GM19023 (cell line): ENCODE measurements around the gene SNX15.
"Not testable (repeated sequence)": the region's sequence is repeated elsewhere in the genome, so short reads cannot be mapped to it uniquely, and the experiment has no call there.

Experiments used
- ATAC-seq: cut with Tn5 transposase; IDR thresholded peaks from one replicate; pipeline ENCODE4 v1.9.1; 2021; ENCODE audit warnings: mild to moderate bottlenecking, moderate library complexity; ENCODE audit not compliant: unreplicated experiment

Gene SNX15

DNA sequence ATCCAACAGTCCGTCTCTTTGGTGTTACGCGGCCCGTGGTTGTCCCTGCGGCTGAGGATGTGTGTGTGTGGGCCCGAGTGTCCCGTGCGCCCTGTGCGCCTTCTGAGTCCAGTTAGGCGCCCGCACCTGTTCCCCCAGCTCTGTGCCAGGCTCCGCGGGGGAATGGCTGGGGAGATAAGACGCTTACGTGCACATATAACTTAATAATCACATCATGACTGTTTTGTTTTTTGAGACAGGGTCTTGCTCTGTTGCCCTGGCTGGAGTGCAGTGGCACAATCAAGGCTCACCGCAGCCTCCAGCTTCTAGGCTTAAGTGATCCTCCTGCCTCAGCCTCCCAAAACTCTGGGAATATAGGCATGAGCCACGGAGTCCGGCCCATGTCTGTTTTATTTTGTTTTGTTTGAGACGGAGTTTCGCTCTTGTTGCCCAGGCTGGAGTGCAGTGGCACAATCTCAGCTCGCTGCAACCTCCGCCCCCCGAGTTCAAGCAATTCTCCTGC, 12.5 kb upstream of the SNX15 start:
- ATAC-seq, result no peak

DNA sequence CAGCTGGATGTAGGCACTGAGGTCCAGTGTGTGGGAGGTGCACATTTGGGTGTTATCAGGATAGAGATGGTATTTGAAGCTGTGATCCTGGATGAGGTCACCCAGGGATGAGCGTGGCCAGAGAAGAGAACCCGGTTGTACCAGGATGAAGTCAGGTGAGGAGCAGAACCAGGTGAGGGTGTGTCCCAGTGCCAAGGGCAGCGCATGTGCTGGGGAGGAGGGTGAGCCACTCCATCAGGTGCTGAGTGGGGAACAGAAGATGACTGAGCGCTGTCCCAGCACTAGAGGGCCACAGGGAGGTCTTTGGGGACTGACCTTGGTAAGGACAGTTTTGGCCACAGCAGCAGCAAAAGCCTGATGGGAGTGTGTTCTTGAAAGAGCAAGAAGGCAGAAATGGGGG, 10.5 kb upstream of the SNX15 start:
- ATAC-seq, result no peak

- ATAC-seq, result no peak
Measured at GRCh38 chr11:65017937-65018336, 9.3 kb upstream of the SNX15 start.

- ATAC-seq, result no peak
Measured at GRCh38 chr11:65019824-65020223, 7.4 kb upstream of the SNX15 start.

DNA sequence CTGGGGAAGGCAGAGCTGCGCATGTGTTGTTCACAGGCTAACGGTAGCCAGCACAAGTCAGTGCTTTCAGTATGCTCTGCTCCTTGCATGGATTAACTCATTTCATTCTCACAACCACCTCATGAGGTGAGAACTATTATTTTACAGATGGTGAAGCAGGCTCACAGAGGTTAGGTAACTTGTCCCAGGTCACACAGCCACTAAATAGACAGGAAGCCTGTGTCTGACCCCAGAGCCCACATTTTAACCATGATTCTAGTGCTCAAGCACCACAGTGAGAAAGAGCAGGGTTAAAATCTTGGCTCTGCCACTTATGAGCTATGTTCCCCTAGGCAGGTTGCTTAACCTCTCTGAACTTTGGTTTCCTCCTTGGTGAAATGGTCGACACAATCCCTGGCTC, 6.2 kb upstream of the SNX15 start:
- no peak for ATAC-seq

GRCh38 chr11:65021509-65021908, 5.7 kb upstream of the SNX15 start:
- no peak for ATAC-seq

DNA sequence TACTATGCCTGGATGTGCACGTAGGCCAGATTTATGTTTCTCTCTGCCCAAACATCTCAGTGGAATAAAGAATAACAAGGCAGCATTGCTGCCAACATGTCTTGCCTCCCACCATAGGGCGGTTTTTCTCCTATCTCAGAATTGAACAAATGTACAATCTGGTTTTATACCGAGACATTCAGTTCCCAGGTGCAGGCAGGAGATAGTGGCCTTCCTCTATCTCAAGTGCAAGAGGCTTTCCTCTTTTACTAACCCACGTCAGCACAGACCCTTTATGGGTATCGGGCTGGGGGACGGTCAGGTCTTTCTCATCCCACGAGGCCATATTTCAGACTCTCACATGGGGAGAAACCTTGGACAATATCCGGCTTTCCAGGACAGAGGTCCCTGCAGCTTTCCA, 3.7 kb upstream of the SNX15 start:
- ATAC-seq, result not testable (repeated sequence)

DNA sequence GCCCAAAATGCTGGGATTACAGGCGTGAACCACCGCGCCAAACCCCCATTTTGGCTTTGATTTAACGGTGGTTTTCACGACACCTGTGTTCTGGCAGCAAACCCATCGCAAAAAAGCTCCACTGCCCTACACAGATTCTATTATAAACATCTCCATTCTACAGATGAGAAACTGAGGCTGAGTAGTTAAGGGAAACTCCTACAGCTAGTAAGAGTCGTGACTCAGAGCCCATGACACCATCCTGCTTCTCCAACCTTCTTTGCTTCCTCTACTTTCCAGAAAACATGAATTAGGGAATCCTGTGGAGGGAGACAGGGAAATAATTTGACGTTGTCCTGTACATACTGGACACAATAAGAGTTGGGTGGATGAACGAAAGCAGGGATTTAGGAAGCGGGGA, 429 bp upstream of the SNX15 start:
- ATAC-seq, result no peak

GRCh38 chr11:65032216-65032615, 5.0 kb downstream of the SNX15 start:
- ATAC-seq, result no peak

DNA sequence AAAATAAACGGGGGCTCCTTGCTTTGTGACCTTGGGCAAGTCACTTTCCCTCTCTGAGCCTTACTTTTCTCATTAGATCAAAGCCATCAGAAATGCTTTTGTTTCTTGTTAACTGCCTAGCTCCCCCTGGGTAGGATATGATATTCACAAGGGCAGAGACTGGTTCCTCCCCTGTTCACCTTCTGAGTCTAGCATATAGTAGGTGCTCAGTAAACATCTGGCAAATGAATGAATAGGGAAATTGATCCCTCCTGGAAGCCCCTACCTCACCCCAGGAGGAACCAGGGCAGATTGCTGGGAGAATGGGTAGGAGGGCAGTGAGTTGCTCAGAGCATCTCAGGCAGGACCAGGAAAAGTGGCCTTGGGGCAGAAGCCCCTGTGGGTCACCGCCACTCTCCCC, 7.2 kb downstream of the SNX15 start:
- no peak for ATAC-seq

DNA sequence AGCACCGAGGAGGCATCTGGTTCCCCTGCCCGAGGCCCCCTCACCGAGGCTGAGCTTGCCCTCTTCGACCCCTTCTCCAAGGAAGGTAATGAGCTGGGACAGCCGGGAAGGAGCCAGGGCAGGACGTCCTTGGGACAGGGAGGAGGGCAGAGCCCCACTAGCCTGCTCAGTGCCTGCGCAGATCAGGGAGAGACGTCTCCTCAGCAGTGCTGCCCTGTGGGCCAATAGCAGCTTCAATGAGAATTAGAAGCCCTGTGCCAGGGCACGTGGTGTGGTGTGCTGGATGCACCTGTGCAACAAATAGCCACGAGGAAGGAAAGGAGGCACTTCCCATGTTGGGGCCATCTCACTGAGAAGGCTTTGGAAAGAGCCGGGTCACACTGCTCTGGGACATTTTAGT, 8.3 kb downstream of the SNX15 start:
- ATAC-seq, result no peak

DNA sequence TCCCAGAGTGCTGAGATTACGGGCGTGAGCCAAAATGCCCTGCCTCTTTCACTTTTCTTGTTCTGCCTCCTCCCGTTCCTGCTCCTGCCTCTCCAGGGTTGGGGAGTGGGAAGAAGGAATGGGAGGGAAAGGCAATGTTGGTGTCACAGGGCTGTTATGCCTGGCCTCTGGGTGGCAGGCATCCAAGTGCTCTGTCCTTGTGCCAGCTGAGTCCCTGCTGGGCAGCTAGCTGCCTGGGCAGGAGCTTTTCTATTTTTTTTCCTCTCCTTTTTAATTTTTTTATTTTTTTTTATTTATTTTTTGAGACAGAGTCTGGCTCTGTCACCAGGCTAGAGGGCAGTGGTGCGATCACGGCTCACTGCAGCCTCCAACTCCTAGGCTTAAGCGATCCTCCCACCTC, 9.7 kb downstream of the SNX15 start:
- ATAC-seq, result no peak

GRCh38 chr11:65040520-65040846, 13.2 kb downstream of the SNX15 start:
- ATAC-seq, result no peak

- ATAC-seq, result peak; percentile 89
Measured at GRCh38 chr11:65040847-65041622, 13.8 kb downstream of the SNX15 start, which contains the start of gene SAC3D1. Gene SAC3D1, plus strand, starts transcription at chr11:65041210. Its CDS starts 83 bp downstream, at chr11:65041293.

GRCh38 chr11:65042891-65043290, 15.7 kb downstream of the SNX15 start:
- ATAC-seq, result no peak

- no peak for ATAC-seq
Measured at GRCh38 chr11:65043881-65044501, 16.8 kb downstream of the SNX15 start.

GRCh38 chr11:65045061-65045460, 17.8 kb downstream of the SNX15 start:
- ATAC-seq, result no peak

DNA sequence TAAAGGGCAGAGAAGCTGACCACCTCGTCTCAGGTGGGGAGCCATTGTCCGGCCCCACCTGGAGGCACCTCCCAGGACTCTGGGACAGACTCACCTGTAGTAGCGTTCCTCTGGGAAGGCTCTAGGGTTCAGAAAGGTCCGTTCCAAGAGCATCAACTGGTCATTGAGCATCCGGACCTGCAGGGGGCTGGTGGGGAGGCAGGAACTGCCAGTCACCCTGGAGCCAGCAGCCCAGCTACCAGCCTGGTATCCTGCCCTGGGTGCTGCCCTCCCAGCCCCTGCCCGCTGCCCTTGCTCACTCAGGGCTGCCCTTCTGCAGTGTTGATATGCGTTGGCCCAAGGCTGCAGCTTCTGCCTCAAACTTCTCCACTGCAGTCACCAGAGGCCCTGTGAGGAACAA, 18.5 kb downstream of the SNX15 start:
- ATAC-seq, result no peak

DNA sequence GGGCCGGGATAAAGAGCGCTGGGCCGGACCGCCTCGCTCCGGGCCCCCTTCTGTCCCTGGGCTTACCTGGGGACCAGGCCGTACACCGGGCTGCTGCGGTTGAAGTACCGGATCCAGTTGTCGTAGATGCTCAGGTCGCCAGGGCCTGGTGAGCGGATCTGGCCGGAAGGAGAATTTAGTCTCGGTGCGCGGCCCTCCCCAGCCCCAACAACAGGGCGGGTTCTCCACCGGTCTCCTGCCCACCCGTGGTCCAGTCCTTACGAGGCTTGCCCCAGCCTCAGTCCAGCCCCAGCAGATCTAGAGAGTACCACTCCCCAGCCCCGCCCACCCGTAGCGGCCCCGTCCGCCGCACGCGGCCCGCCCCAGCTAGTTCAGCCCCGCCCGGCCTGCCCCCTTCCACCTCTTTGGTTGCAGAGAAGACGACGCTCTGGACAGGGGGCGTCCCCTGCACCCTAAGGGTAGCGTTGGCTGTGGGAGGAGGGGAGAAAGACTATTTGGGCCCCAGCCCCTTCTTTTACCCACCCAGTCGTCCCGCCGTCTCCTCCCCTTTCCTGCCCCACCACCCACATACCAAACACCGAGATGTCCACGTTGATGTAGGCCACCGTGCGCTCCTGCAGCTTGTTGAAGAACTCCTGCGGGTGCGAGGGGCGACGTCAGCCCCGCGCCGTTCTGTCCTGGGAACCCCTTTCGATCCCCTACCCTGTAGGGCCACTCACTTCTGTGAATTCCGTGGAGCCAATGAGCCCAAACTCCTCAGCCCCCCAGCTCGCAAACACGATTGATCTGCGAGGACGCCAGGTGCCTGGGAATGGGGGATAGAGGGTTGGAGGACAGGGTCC, 20.6 kb downstream of the SNX15 start:
- ATAC-seq, result no peak

- no peak for ATAC-seq
Measured at GRCh38 chr11:65051398-65051858, 24.2 kb downstream of the SNX15 start.

DNA sequence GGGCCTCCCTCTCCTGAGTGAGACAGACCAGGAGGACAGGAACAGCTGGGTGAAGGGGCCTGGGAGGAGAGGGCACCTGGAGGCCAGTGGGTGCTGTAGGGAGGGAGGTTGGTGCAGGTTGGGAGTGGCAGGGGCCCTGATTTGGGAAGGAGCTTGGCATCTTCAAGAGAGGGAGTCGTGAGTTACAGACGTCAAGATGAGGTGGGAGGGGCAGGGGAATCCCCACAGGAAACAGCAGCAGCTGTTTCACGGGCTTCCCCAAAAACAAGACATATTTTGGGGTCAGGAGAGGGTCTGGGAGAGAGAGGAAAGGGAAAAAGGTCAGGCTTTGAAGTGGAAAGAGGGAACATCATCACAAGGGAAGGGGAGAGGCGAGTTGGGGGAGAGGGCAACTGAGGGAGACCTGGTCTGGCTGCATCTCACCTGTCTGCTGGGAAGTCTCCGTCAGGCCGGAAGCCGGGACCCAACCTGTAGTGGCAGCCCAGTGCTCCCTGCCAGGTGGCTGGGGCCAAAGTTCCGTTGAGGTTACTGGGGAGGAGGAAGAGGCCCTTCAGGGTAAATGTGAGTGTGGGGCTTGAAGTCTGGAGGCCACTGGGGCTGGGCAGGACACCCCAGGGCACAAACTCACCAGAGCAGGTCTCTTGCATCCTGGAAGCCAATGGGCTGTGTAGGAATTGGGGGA, 26.7 kb downstream of the SNX15 start:
- no peak for ATAC-seq
